Tibial artery (tissue), 4 donors: ENCODE data around the gene FRAS1.
"Not testable (repeated sequence)": the region's sequence is repeated elsewhere in the genome, so short reads cannot be mapped to it uniquely, and the experiment has no call there.

Source experiments
- DNase-seq, 2 donors: peaks; one replicate each; pipeline ENCODE4 v3.0.0-alpha.2; 2019
- H3K27ac ChIP-seq, 2 donors: fragments of 200-600 bp; sonication (generic) in 1 of 2; 1 replicate in 1 of 2; 2 replicates in 1 of 2; pipeline ENCODE4 v1.5.1; 2018 to 2019; ENCODE audit warnings: mild to moderate bottlenecking in 1 of 2
- H3K27me3 ChIP-seq, 2 donors: fragments of 200-600 bp; sonication (generic) in 1 of 2; one replicate each; pipeline versions ENCODE4 v1.5.1 to v1.6.0; 2016 to 2019
- H3K36me3 ChIP-seq, 3 donors: fragments of 200-600 bp; sonication (generic) in 2 of 3; one replicate each; pipeline ENCODE4 v1.5.1; 2016 to 2019; ENCODE audit warnings: mild to moderate bottlenecking in 2 of 3
- H3K4me1 ChIP-seq, 4 donors: fragments of 200-600 bp; sonication (generic) in 2 of 4; 1 replicate in 3 of 4; 2 replicates in 1 of 4; pipeline ENCODE4 v1.5.1; 2016 to 2019
- H3K4me3 ChIP-seq, 2 donors: fragments of 200-600 bp; sonication (generic) in 1 of 2; 1 replicate in 1 of 2; 2 replicates in 1 of 2; pipeline ENCODE4 v1.5.1; 2018 to 2019; ENCODE audit warnings: mild to moderate bottlenecking in 2 of 2
- H3K9me3 ChIP-seq, 3 donors: fragments of 200-600 bp; sonication (generic) in 1 of 3; one replicate each; pipeline ENCODE4 v1.5.1; 2016 to 2019
- intact Hi-C: fragments of 100-400 bp; cut with DNase I; formaldehyde crosslinking; loops from one replicate; pipeline ENCODE4 v1.15.0; 2023; ENCODE audit warnings: low total_unique reads
- TF ChIP-seq, protein P1 (sequence below), 2 experiments: fragments of 200-600 bp in 1 of 2; fragments of 450-650 bp in 1 of 2; IDR thresholded peaks; one replicate each; pipeline ENCODE4 v1.5.1; 2017 to 2019; ENCODE audit warnings: antibody characterized with exemption in 2 of 2, mild to moderate bottlenecking in 1 of 2, moderate library complexity in 1 of 2

FRAS1 gene

GRCh38 chr4:78081541-78081940 lies 24.4 kb downstream of the FRAS1 start:
- H3K27ac ChIP-seq = no peak overlapping the region
- no peak overlapping the region for H3K4me3 ChIP-seq
- no peaks in the 10 kb centered on the region for H3K9me3 ChIP-seq
- no peaks in the 10 kb centered on the region for H3K36me3 ChIP-seq
- no peak for DNase-seq
- intact Hi-C loops = no loop called here
- no peaks in the 10 kb centered on the region for H3K4me1 ChIP-seq
- TF ChIP-seq, protein P1, sequence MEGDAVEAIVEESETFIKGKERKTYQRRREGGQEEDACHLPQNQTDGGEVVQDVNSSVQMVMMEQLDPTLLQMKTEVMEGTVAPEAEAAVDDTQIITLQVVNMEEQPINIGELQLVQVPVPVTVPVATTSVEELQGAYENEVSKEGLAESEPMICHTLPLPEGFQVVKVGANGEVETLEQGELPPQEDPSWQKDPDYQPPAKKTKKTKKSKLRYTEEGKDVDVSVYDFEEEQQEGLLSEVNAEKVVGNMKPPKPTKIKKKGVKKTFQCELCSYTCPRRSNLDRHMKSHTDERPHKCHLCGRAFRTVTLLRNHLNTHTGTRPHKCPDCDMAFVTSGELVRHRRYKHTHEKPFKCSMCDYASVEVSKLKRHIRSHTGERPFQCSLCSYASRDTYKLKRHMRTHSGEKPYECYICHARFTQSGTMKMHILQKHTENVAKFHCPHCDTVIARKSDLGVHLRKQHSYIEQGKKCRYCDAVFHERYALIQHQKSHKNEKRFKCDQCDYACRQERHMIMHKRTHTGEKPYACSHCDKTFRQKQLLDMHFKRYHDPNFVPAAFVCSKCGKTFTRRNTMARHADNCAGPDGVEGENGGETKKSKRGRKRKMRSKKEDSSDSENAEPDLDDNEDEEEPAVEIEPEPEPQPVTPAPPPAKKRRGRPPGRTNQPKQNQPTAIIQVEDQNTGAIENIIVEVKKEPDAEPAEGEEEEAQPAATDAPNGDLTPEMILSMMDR (IDR thresholded peaks at IDR 0.05) = no peak
- no peaks in the 10 kb centered on the region for H3K27me3 ChIP-seq

- TF ChIP-seq, protein P1 (IDR thresholded peaks at IDR 0.05) = no peak
- Histone ChIP-seq H3K4me1 (no peaks in the 10 kb centered on the region), H3K4me3 (no peak overlapping the region), H3K9me3 (no peaks in the 10 kb centered on the region), H3K36me3 (no peaks in the 10 kb centered on the region), H3K27me3 (no peaks in the 10 kb centered on the region), H3K27ac (no peak overlapping the region)
- intact Hi-C loops = no loop called here
- no peak for DNase-seq
Measured at GRCh38 chr4:78083035-78083434, 25.9 kb downstream of the FRAS1 start.

GRCh38 chr4:78091534-78091933 lies 34.4 kb downstream of the FRAS1 start:
- Histone ChIP-seq H3K4me1 (no peaks in the 10 kb centered on the region), H3K4me3 (no peak overlapping the region), H3K36me3 (no peaks in the 10 kb centered on the region), H3K9me3 (no peaks in the 10 kb centered on the region), H3K27ac (no peak overlapping the region), H3K27me3 (no peaks in the 10 kb centered on the region)
- TF ChIP-seq, protein P1 (IDR thresholded peaks at IDR 0.05) = no peak
- intact Hi-C loops = no loop called here
- no peak for DNase-seq

DNA sequence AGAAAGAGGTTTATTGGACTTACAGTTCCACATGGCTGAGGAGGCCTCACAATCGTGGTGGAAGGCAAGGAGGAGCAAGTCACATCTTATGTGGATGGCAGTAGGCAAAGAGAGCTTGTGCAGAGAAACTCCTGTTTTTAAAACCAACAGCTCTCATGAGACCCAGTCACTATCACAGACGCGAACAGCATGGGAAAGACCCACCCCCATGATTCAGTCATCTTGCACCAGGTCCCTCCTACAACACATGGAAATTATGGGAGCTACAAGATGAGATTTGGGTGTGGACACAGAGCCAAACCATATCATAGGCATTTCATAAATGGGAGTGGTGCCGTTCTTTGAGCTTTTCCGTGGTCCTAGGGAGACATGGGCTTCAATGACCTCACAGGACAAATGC lies 35.2 kb downstream of the FRAS1 start:
- H3K27ac ChIP-seq, DNase-seq, H3K9me3 ChIP-seq, H3K27me3 ChIP-seq, H3K4me3 ChIP-seq, intact Hi-C loops, H3K36me3 ChIP-seq, H3K4me1 ChIP-seq: not testable (repeated sequence)

- no peak for DNase-seq
- Histone ChIP-seq H3K4me3 (no peak overlapping the region), H3K9me3 (no peaks in the 10 kb centered on the region), H3K36me3 (no peaks in the 10 kb centered on the region), H3K4me1 (no peaks in the 10 kb centered on the region), H3K27me3 (no peaks in the 10 kb centered on the region), H3K27ac (no peak overlapping the region)
- TF ChIP-seq, protein P1 (IDR thresholded peaks at IDR 0.05) = no peak
- intact Hi-C loops = no loop called here
Measured at GRCh38 chr4:78092850-78093249, 35.7 kb downstream of the FRAS1 start.

DNA sequence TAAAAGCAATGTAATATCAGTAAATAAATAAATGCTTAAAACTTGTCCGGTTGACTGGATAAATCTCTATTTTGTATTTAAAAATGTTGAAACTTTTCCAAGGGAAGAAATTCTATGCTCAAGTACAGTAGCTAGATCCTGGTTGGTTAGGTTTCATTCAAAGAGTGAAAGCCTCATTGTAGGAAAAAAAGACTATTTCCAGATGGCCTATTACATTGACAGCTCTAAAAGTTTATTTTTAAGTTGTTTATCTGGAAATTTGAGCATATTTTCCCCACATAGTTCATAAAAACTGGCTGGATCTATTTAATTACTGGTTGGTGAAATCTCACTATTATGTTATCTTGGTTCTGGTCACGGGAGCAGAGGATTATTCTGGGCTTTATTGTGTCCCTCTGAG lies 38.0 kb downstream of the FRAS1 start:
- TF ChIP-seq, protein P1 (IDR thresholded peaks at IDR 0.05) = no peak
- intact Hi-C loops = no loop called here
- DNase-seq = no peak
- Histone ChIP-seq H3K27me3 (no peaks in the 10 kb centered on the region), H3K27ac (no peak overlapping the region), H3K4me1 (no peaks in the 10 kb centered on the region), H3K4me3 (no peak overlapping the region), H3K9me3 (no peaks in the 10 kb centered on the region), H3K36me3 (no peaks in the 10 kb centered on the region)
